ENCODE results near the gene WDPCP. TPM values are rescaled to one million over a fixed set of nuclear protein-coding genes. Genes with fewer than 3 reads are reported as not detected.

Gene WDPCP
- total RNA-seq, 1 donor from 2014 or later, result 12.3 TPM

GRCh38 chr2:63268946-63269345 lies 319.3 kb downstream of the WDPCP start:
- intact Hi-C loops (cut with DNase I), result no loop called here

GRCh38 chr2:63261137-63261621 lies 327.1 kb downstream of the WDPCP start:
- H3K36me3 ChIP-seq, result no peaks in the 10 kb centered on the region
- H3K27ac ChIP-seq, result no peak overlapping the region
- no peaks in the 10 kb centered on the region for H3K9me3 ChIP-seq
- intact Hi-C loops (cut with DNase I), result no loop called here
- TF ChIP-seq, protein P1, sequence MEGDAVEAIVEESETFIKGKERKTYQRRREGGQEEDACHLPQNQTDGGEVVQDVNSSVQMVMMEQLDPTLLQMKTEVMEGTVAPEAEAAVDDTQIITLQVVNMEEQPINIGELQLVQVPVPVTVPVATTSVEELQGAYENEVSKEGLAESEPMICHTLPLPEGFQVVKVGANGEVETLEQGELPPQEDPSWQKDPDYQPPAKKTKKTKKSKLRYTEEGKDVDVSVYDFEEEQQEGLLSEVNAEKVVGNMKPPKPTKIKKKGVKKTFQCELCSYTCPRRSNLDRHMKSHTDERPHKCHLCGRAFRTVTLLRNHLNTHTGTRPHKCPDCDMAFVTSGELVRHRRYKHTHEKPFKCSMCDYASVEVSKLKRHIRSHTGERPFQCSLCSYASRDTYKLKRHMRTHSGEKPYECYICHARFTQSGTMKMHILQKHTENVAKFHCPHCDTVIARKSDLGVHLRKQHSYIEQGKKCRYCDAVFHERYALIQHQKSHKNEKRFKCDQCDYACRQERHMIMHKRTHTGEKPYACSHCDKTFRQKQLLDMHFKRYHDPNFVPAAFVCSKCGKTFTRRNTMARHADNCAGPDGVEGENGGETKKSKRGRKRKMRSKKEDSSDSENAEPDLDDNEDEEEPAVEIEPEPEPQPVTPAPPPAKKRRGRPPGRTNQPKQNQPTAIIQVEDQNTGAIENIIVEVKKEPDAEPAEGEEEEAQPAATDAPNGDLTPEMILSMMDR (IDR thresholded peaks at IDR 0.05), result no peak
- H3K4me3 ChIP-seq, result no peak overlapping the region
- no peaks in the 10 kb centered on the region for H3K27me3 ChIP-seq (ENCODE audit: low read depth)
- DNase-seq (no peak), ATAC-seq (no peak)
- H3K4me1 ChIP-seq, result no peaks in the 10 kb centered on the region

More at GRCh38 chr2:63268946-63269345, 319.3 kb downstream of the WDPCP start:
- H3K36me3 ChIP-seq, result no peaks in the 10 kb centered on the region
- ATAC-seq (no peak), DNase-seq (no peak)
- H3K27ac ChIP-seq, result no peak overlapping the region
- no peaks in the 10 kb centered on the region for H3K4me1 ChIP-seq
- TF ChIP-seq, protein P1 (IDR thresholded peaks at IDR 0.05), result no peak
- no peak overlapping the region for H3K4me3 ChIP-seq
- no peaks in the 10 kb centered on the region for H3K27me3 ChIP-seq (ENCODE audit: low read depth)
- H3K9me3 ChIP-seq, result peaks cover 17% of the 10 kb centered on the region

- H3K27ac ChIP-seq, result no peak overlapping the region
- no peak for ATAC-seq
Observed at GRCh38 chr2:63257473-63257872, 330.8 kb downstream of the WDPCP start.

GRCh38 chr2:63249161-63249560 lies 339.1 kb downstream of the WDPCP start:
- no peak overlapping the region for H3K27ac ChIP-seq
- no peaks in the 10 kb centered on the region for H3K27me3 ChIP-seq (ENCODE audit: low read depth)
- DNase-seq, result no peak
- ATAC-seq, result no peak
- TF ChIP-seq, protein P1 (IDR thresholded peaks at IDR 0.05), result no peak
- no peaks in the 10 kb centered on the region for H3K36me3 ChIP-seq
- no peaks in the 10 kb centered on the region for H3K4me1 ChIP-seq
- no peaks in the 10 kb centered on the region for H3K9me3 ChIP-seq
- H3K4me3 ChIP-seq, result no peak overlapping the region
- intact Hi-C loops (cut with DNase I), result no loop called here

More at GRCh38 chr2:63257473-63257872, 330.8 kb downstream of the WDPCP start:
- Histone ChIP-seq H3K4me1 (no peaks in the 10 kb centered on the region), H3K36me3 (no peaks in the 10 kb centered on the region), H3K4me3 (no peak overlapping the region), H3K9me3 (no peaks in the 10 kb centered on the region), H3K27me3 (ENCODE audit: low read depth) (no peaks in the 10 kb centered on the region)
- intact Hi-C loops (cut with DNase I), result no loop called here
- TF ChIP-seq, protein P1 (IDR thresholded peaks at IDR 0.05), result no peak
- no peak for DNase-seq

- H3K4me3 ChIP-seq, result no peak overlapping the region
- intact Hi-C loops (cut with DNase I), result no loop called here
- TF ChIP-seq, protein P1 (IDR thresholded peaks at IDR 0.05), result no peak
- no peaks in the 10 kb centered on the region for H3K9me3 ChIP-seq
- DNase-seq (no peak), ATAC-seq (no peak)
- H3K27ac ChIP-seq, result no peak overlapping the region
- H3K4me1 ChIP-seq, result no peaks in the 10 kb centered on the region
- H3K36me3 ChIP-seq, result no peaks in the 10 kb centered on the region
- H3K27me3 ChIP-seq (ENCODE audit: low read depth), result no peaks in the 10 kb centered on the region
Observed at GRCh38 chr2:63242747-63243146, 345.5 kb downstream of the WDPCP start.
